C4-2B (cell line): ENCODE results near the gene SIK3.

Experiments
- CTCF ChIP-seq: fragments of 450-650 bp; conservative IDR thresholded peaks from 2 replicates; pipeline ENCODE4 v1.5.1; 2017; ENCODE audit warnings: mild to moderate bottlenecking
- ZFX ChIP-seq: fragments of 450-650 bp; IDR thresholded peaks from 2 replicates; pipeline ENCODE4 v1.6.1; 2017

- TF ChIP-seq CTCF (no peak), ZFX (no peak)
Measured at GRCh38 chr11:116829525-116830183, 268.6 kb downstream of the SIK3 start, which contains the start of gene APOC3.
